Activated CD4-positive, alpha-beta T cell treated with anti-CD3 and anti-CD28 coated beads, Interleukin-2, amount 10 ng/mL, durations not matched to agents 7 days and 5 days (primary cell): Measurements from ENCODE around the gene BTN2A1. TPM values are rescaled to one million over a fixed set of nuclear protein-coding genes. Genes with fewer than 3 reads are reported as not detected.
"Not testable (repeated sequence)": the region's sequence is repeated elsewhere in the genome, so short reads cannot be mapped to it uniquely, and the experiment has no call there.

Source experiments
- CTCF ChIA-PET: fragments of 350-600 bp; sonication (Branson Sonifier 250); formaldehyde crosslinking; loops from one replicate; lab custom pipeline; 2021; ENCODE audit warnings: antibody characterized with exemption; lab: Charles Lee
- POLR2A ChIA-PET: fragments of 350-600 bp; sonication (Branson Sonifier 250); formaldehyde crosslinking; loops from one replicate; lab custom pipeline; 2021; ENCODE audit warnings: antibody characterized with exemption; lab: Charles Lee
- DNase-seq: peaks from one replicate; pipeline ENCODE4 v3.0.0-alpha.2; 2020
- H3K27ac Mint-ChIP-seq: one replicate; pipeline ENCODE4 v1.8.0; 2021; ENCODE audit warnings: mild to moderate bottlenecking, moderate library complexity, mixed read lengths
- H3K27me3 Mint-ChIP-seq: one replicate; pipeline ENCODE4 v1.8.0; 2021; ENCODE audit warnings: mixed read lengths
- H3K36me3 Mint-ChIP-seq: one replicate; pipeline ENCODE4 v1.8.0; 2021; ENCODE audit warnings: low read depth, mixed read lengths
- H3K4me1 Mint-ChIP-seq: one replicate; pipeline ENCODE4 v1.8.0; 2021; ENCODE audit warnings: mixed read lengths
- H3K4me3 Mint-ChIP-seq: one replicate; pipeline ENCODE4 v1.8.0; 2021; ENCODE audit warnings: mild to moderate bottlenecking, moderate library complexity, mixed read lengths
- H3K9me3 Mint-ChIP-seq: one replicate; pipeline ENCODE4 v1.8.0; 2021; ENCODE audit warnings: mixed read lengths
- total RNA-seq, 2 experiments: library from RNA; stranded (reverse); gene quantifications; one replicate each; pipeline ENCODE4 v1.2.3, GENCODE V29; 2021

The BTN2A1 gene
- total RNA-seq, 2 experiments from 2014 or later: 33.7 to 34.3 TPM

- no peak overlapping the region for H3K27ac Mint-ChIP-seq
Observed at GRCh38 chr6:26489996-26490964, 32.5 kb downstream of the BTN2A1 start.

GRCh38 chr6:26491604-26492003, 33.8 kb downstream of the BTN2A1 start:
- H3K9me3 Mint-ChIP-seq: peaks cover 12% of the 10 kb centered on the region
- peaks cover 10% of the 10 kb centered on the region for H3K27me3 Mint-ChIP-seq
- ChIA-PET POLR2A (interaction anchor here (0.6 kb wide), 1 partner anchor 319 kb away, joined by 3 read pairs; no protein-coding TSS in a partner anchor), CTCF (interaction anchor here (1.0 to 1.5 kb wide), 3 partner anchors 12 to 150 kb away, joined by 3 to 5 read pairs (median 4); no protein-coding TSS in a partner anchor)
- H3K27ac Mint-ChIP-seq: no peak overlapping the region
- peaks cover 24% of the 10 kb centered on the region for H3K4me1 Mint-ChIP-seq
- peaks cover 3% of the 10 kb centered on the region for H3K36me3 Mint-ChIP-seq
- H3K4me3 Mint-ChIP-seq: no peak overlapping the region
- no peak for DNase-seq

More at GRCh38 chr6:26489996-26490964, 32.5 kb downstream of the BTN2A1 start:
- CTCF ChIA-PET: interaction anchor here (0.8 to 1.7 kb wide), 3 partner anchors 10 to 23 kb away, joined by 4 to 5 read pairs (median 5); no protein-coding TSS in a partner anchor
- Mint-ChIP-seq H3K27me3 (peaks cover 10% of the 10 kb centered on the region), H3K36me3 (peaks cover 3% of the 10 kb centered on the region), H3K4me3 (no peak overlapping the region), H3K4me1 (peaks cover 24% of the 10 kb centered on the region), H3K9me3 (peaks cover 15% of the 10 kb centered on the region)
- DNase-seq: no peak
- POLR2A ChIA-PET: interaction anchor here (1.2 kb wide), 1 partner anchor 16 kb away, joined by 5 read pairs; no protein-coding TSS in a partner anchor

GRCh38 chr6:26493258-26493657, 35.5 kb downstream of the BTN2A1 start:
- POLR2A ChIA-PET: no interaction called here

GRCh38 chr6:26494117-26494516, 36.4 kb downstream of the BTN2A1 start:
- peaks cover 4% of the 10 kb centered on the region for H3K27me3 Mint-ChIP-seq
- H3K9me3 Mint-ChIP-seq: peaks cover under 1% of the 10 kb centered on the region
- ChIA-PET POLR2A (interaction anchor here (0.6 kb wide), 1 partner anchor 37 kb away, joined by 3 read pairs; no protein-coding TSS in a partner anchor), CTCF (interaction anchor here (1.1 to 1.8 kb wide), 2 partner anchors 11 to 158 kb away, joined by 3 to 5 read pairs; no protein-coding TSS in a partner anchor)
- H3K4me3 Mint-ChIP-seq: no peak overlapping the region
- H3K36me3 Mint-ChIP-seq: no peaks in the 10 kb centered on the region
- peak overlapping the region; percentile 60 for H3K27ac Mint-ChIP-seq
- peaks cover 27% of the 10 kb centered on the region for H3K4me1 Mint-ChIP-seq
- no peak for DNase-seq

More at GRCh38 chr6:26493258-26493657, 35.5 kb downstream of the BTN2A1 start:
- Mint-ChIP-seq H3K9me3 (peaks cover 3% of the 10 kb centered on the region), H3K36me3 (no peaks in the 10 kb centered on the region), H3K4me1 (peaks cover 27% of the 10 kb centered on the region), H3K27ac (no peak overlapping the region), H3K27me3 (peaks cover 4% of the 10 kb centered on the region), H3K4me3 (no peak overlapping the region)
- DNase-seq: no peak
- CTCF ChIA-PET: interaction anchor here (1.1 to 1.8 kb wide), 2 partner anchors 12 to 158 kb away, joined by 3 to 5 read pairs; no protein-coding TSS in a partner anchor

- Mint-ChIP-seq H3K36me3 (no peaks in the 10 kb centered on the region), H3K4me3 (no peak overlapping the region), H3K27ac (no peak overlapping the region), H3K27me3 (peaks cover 4% of the 10 kb centered on the region), H3K4me1 (peaks cover 26% of the 10 kb centered on the region), H3K9me3 (no peaks in the 10 kb centered on the region)
- ChIA-PET CTCF (interaction anchor here (0.6 to 1.3 kb wide), 3 partner anchors 10 to 154 kb away, joined by 3 to 6 read pairs (median 3); no protein-coding TSS in a partner anchor), POLR2A (no interaction called here)
- DNase-seq: no peak
Observed at GRCh38 chr6:26495281-26495680, 37.5 kb downstream of the BTN2A1 start.

GRCh38 chr6:26497610-26498009, 39.9 kb downstream of the BTN2A1 start:
- H3K9me3 Mint-ChIP-seq: no peaks in the 10 kb centered on the region
- no peak overlapping the region for H3K4me3 Mint-ChIP-seq
- peaks cover 25% of the 10 kb centered on the region for H3K27me3 Mint-ChIP-seq
- DNase-seq: no peak
- no peaks in the 10 kb centered on the region for H3K36me3 Mint-ChIP-seq
- no peak overlapping the region for H3K27ac Mint-ChIP-seq
- H3K4me1 Mint-ChIP-seq: peaks cover 44% of the 10 kb centered on the region
- POLR2A ChIA-PET: interaction anchor here (0.7 kb wide), 1 partner anchor 24 kb away, joined by 3 read pairs; no protein-coding TSS in a partner anchor
- CTCF ChIA-PET: interaction anchor here (1.8 kb wide), 1 partner anchor 23 kb away, joined by 3 read pairs; no protein-coding TSS in a partner anchor

- Mint-ChIP-seq H3K4me3 (no peak within 1 kb of the TSS), H3K27ac (no peak within 1 kb of the TSS), H3K4me1 (peaks cover 24% of the 10 kb centered on the region), H3K27me3 (peaks cover 37% of the 10 kb centered on the region), H3K9me3 (no peaks in the 10 kb centered on the region), H3K36me3 (no peaks in the 10 kb centered on the region)
- CTCF ChIA-PET: interaction anchor here (0.6 to 2.0 kb wide), 4 partner anchors 13 to 523 kb away, joined by 3 to 7 read pairs (median 4); no protein-coding TSS in a partner anchor
- POLR2A ChIA-PET: no interaction called here
- no peak for DNase-seq
Observed at GRCh38 chr6:26500102-26500501, 42.3 kb downstream of the BTN2A1 start, which contains the start of gene BTN1A1. TSS of gene BTN1A1 (plus strand) at chr6:26500303. CDS start at chr6:26501287, 984 bp downstream.

GRCh38 chr6:26501482-26501986, 43.8 kb downstream of the BTN2A1 start:
- POLR2A ChIA-PET: interaction anchor here (0.5 kb wide), 1 partner anchor 678 kb away, joined by 3 read pairs; no protein-coding TSS in a partner anchor
- CTCF ChIA-PET: interaction anchor here (0.7 to 2.0 kb wide), 5 partner anchors 11 to 142 kb away, joined by 3 to 7 read pairs (median 3); no protein-coding TSS in a partner anchor

GRCh38 chr6:26502165-26502564, 44.4 kb downstream of the BTN2A1 start:
- Mint-ChIP-seq H3K36me3 (no peaks in the 10 kb centered on the region), H3K9me3 (no peaks in the 10 kb centered on the region), H3K27ac (no peak overlapping the region), H3K4me1 (peaks cover 24% of the 10 kb centered on the region), H3K4me3 (peak overlapping the region; percentile 57), H3K27me3 (peaks cover 37% of the 10 kb centered on the region)
- CTCF ChIA-PET: interaction anchor here (0.6 to 2.0 kb wide), 2 partner anchors 11 to 35 kb away, joined by 5 to 7 read pairs; no protein-coding TSS in a partner anchor
- POLR2A ChIA-PET: no interaction called here
- DNase-seq: no peak

More at GRCh38 chr6:26501482-26501986, 43.8 kb downstream of the BTN2A1 start:
- H3K27ac Mint-ChIP-seq: no peak overlapping the region
- DNase-seq: peak; percentile 31
- H3K9me3 Mint-ChIP-seq: no peaks in the 10 kb centered on the region
- H3K4me1 Mint-ChIP-seq: peaks cover 24% of the 10 kb centered on the region
- H3K27me3 Mint-ChIP-seq: peaks cover 37% of the 10 kb centered on the region
- peak overlapping the region; percentile 57 for H3K4me3 Mint-ChIP-seq
- no peaks in the 10 kb centered on the region for H3K36me3 Mint-ChIP-seq

GRCh38 chr6:26502626-26503025, 44.9 kb downstream of the BTN2A1 start:
- Mint-ChIP-seq H3K4me3 (no peak overlapping the region), H3K9me3 (no peaks in the 10 kb centered on the region), H3K36me3 (no peaks in the 10 kb centered on the region), H3K27ac (no peak overlapping the region), H3K27me3 (peaks cover 37% of the 10 kb centered on the region), H3K4me1 (peaks cover 21% of the 10 kb centered on the region)
- ChIA-PET CTCF (interaction anchor here (0.6 to 1.6 kb wide), 4 partner anchors 11 to 66 kb away, joined by 3 to 5 read pairs (median 5); no protein-coding TSS in a partner anchor), POLR2A (no interaction called here)
- no peak for DNase-seq

GRCh38 chr6:26507658-26508057, 49.9 kb downstream of the BTN2A1 start:
- Mint-ChIP-seq H3K9me3 (no peaks in the 10 kb centered on the region), H3K4me1 (no peaks in the 10 kb centered on the region)

GRCh38 chr6:26511033-26511432, 53.3 kb downstream of the BTN2A1 start:
- H3K9me3 Mint-ChIP-seq, DNase-seq: not testable (repeated sequence)

More at GRCh38 chr6:26507658-26508057, 49.9 kb downstream of the BTN2A1 start:
- Mint-ChIP-seq H3K36me3 (no peaks in the 10 kb centered on the region), H3K27me3 (peaks cover 21% of the 10 kb centered on the region), H3K4me3 (no peak overlapping the region), H3K27ac (no peak overlapping the region)
- POLR2A ChIA-PET: no interaction called here
- no peak for DNase-seq
- CTCF ChIA-PET: no interaction called here

More at GRCh38 chr6:26511033-26511432, 53.3 kb downstream of the BTN2A1 start:
- CTCF ChIA-PET, H3K27me3 Mint-ChIP-seq, H3K4me3 Mint-ChIP-seq, POLR2A ChIA-PET, H3K27ac Mint-ChIP-seq, H3K4me1 Mint-ChIP-seq, H3K36me3 Mint-ChIP-seq: not testable (repeated sequence)
